Activated CD4-positive, alpha-beta T cell treated with anti-CD3 and anti-CD28 coated beads, Interleukin-2, amount 50 U/mL, for 1 hour (primary cell): ENCODE data around the gene IFI35.
"Not testable (repeated sequence)": the region's sequence is repeated elsewhere in the genome, so short reads cannot be mapped to it uniquely, and the experiment has no call there.

Experiments
- DNase-seq: peaks from one replicate; pipeline ENCODE4 v3.0.0-alpha.2; 2020

IFI35 gene

GRCh38 chr17:43024407-43025289, 18.1 kb downstream of the IFI35 start, which contains the start of gene RND2:
TSS of gene RND2 (plus strand) at chr17:43025231. CDS start at chr17:43025348, 117 bp downstream.
- DNase-seq, result peak; percentile 76

DNA sequence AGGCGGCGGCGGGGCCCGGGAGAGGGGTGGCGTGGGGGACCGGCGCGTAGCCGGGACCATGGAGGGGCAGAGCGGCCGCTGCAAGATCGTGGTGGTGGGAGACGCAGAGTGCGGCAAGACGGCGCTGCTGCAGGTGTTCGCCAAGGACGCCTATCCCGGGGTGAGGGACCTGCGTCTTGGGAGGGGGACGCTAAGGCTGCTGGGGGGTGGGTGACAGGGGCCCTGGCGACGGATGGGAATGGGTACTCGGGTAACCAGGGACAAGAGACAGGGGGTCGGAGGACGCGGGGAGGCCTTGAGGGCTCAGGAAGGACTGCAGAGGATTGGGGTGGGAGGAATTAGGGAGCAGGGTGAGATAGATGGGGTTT, 18.7 kb downstream of the IFI35 start:
- DNase-seq, result no peak

GRCh38 chr17:43025766-43026537, 19.4 kb downstream of the IFI35 start:
- DNase-seq, result no peak

- no peak for DNase-seq
These were observed 20.0 kb downstream of the IFI35 start for GRCh38 chr17:43026595-43026994.

DNA sequence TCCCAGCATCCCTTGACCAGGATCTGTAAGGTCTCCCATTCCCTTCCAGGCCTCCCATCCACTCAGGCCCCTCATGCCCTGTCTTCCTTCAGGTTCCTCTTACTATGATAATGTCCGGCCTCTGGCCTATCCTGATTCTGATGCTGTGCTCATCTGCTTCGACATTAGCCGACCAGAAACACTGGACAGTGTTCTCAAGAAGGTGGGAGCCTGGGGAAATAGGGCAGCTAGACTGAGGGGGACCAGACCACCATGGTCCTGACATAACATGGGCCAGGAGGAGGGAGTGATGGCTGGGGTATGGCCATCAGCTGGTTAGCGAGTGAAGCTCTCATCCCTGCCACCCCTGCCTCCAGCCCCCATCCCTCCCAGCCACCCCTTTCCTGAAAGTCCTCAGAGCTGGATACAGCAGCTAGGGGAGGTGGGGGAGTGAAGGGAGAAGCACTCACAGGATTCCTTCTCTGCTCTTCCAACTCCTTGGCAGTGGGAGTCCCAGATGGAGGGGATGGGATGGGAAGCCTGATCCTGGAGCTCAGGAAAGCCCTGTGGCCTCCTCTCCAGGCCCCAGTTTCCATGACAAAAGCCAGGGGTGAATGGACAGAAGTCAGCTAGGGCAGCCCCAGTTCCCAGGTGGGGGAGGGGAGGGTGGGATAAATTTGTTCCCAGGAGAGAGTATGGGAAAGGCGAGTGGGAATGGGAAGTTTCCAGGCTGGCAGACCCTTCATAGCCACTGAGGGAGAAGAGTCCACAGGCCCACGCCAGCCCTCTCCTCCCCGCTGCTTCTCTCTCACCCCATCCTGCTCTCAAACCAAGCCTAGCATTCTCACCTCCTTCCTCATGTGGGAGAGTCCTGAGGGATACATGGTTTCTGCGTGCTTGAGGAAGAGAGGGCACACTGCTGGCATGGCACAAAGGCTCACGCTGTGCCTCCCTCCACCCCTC, 20.8 kb downstream of the IFI35 start:
- DNase-seq, result no peak

DNA sequence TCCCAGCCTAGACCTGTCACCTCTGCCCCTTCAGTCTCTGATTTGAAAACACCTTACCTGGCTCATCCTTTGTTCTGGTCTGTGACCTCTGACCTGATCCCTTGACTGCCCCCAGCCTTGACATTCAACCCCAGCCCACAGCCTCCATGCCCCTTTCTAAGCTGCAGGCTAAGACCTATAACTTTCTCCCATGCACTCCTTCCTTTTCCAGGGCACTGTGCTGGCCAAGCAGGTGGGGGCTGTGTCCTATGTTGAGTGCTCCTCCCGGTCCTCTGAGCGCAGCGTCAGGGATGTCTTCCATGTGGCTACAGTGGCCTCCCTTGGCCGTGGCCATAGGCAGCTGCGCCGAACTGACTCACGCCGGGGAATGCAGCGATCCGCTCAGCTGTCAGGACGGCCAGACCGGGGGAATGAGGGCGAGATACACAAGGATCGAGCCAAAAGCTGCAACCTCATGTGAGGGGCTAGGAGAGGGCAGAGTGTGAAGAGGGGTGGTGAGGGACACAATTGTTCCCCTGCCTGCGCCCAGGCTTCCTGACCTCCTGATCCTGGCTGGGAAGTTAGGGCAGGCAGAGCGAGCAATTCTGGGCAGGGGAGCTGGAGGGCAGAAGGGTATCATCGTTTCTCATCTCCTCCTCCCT, 21.8 kb downstream of the IFI35 start:
- DNase-seq, result no peak

GRCh38 chr17:43030137-43030767, 23.7 kb downstream of the IFI35 start:
- no peak for DNase-seq

GRCh38 chr17:43031666-43032065, 25.1 kb downstream of the IFI35 start:
- DNase-seq, result no peak

- no peak for DNase-seq
These were observed 27.6 kb downstream of the IFI35 start for GRCh38 chr17:43033948-43034881.

GRCh38 chr17:43034894-43035293, 28.3 kb downstream of the IFI35 start:
- no peak for DNase-seq

GRCh38 chr17:43039646-43040045, 33.1 kb downstream of the IFI35 start:
- DNase-seq, result no peak

- no peak for DNase-seq
These were observed 34.1 kb downstream of the IFI35 start for GRCh38 chr17:43040655-43041054.

- DNase-seq, result no peak
These were observed 35.5 kb downstream of the IFI35 start for GRCh38 chr17:43042025-43042628.

DNA sequence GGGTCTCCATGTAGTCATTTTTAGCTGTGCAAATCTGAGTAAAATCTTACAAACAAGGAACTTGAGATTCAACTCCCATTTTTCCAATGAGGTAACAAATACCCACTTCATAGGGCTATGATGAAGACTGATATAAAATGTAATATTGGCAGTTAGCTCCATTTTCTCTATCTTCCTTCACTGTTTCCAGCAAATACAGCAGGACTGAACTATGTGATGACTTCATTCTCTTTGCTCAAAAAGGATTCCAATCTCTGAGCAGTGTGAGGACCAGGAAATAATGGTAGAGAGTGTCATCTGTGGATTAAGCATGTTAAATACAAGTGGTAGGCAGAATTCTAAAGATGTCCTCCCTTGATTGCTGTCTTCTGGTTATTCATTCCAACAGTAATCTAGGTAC, 36.7 kb downstream of the IFI35 start:
- no peak for DNase-seq

DNA sequence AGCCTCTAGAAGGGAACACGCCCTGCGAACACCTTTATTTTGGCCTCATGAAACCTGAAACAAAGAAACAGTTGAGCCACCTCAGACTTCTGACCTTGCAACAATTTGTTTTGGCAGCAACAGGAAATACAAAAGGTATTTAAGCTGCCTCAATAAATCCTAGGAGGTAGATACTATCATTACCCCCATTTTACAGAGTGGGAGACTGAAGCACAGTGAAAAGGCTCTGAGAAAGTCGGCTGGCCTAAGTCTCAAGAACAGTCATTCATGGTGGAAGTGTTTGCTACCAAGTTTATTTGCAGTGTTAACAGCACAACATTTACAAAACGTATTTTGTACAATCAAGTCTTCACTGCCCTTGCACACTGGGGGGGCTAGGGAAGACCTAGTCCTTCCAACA, 37.4 kb downstream of the IFI35 start:
- DNase-seq, result no peak

DNA sequence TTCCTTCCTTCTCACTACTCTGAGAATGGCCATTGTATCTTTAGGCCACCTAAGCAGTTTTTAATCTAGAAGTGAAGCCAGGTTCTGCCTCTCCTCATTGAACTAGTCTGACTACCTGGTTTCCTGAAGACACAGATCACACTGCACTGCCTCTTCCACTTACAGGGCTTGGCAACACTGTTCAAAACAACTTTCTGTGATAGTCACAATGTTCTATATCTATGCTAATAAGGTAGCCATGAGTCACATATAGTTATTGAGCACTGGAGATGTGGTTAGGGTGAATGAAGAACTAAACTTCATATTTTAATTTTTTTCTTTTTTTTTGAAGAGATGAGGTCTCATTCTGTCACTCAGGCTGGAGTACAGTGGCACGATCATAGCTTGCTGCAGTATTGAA, 45.4 kb downstream of the IFI35 start:
- DNase-seq, result no peak

DNA sequence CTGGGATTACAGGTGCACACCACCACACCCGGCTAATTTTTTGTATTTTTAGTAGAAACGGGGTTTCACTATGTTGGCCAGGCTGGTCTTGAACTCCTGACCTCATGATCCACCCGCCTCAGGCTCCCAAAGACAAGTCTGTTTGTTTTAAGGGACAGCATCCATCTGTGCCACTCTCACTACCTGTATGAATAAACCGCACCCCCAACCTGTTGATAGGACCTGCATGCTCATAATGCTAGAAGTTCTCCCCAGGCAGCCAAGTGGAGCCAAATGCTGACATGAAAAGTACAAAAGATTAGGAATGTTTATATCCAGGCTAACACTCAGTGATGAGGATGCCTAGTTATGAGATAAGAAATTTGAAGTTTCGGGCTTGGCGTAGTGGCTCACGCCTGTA, 46.4 kb downstream of the IFI35 start:
- DNase-seq, result not testable (repeated sequence)

GRCh38 chr17:43056051-43056450, 49.5 kb downstream of the IFI35 start:
- DNase-seq, result no peak

DNA sequence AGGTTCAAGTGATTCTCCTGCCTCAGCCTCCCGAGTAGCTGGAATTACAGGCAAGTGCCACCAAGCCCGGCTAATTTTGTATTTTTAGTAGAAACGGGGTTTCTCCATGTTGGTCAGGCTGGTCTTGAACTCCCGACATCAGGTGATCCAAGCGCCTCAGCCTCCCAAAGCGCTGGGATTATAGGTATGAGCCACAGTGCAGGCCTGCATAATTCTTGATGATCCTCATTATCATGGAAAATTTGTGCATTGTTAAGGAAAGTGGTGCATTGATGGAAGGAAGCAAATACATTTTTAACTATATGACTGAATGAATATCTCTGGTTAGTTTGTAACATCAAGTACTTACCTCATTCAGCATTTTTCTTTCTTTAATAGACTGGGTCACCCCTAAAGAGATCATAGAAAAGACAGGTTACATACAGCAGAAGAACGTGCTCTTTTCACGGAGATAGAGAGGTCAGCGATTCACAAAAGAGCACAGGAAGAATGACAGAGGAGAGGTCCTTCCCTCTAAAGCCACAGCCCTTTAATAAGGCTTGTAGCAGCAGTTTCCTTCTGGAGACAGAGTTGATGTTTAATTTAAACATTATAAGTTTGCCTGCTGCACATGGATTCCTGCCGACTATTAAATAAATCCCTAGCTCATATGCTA, 56.5 kb downstream of the IFI35 start:
- DNase-seq, result no peak
